Type B pancreatic cell (in vitro differentiated cells): ENCODE data around the gene UBE2E1. TPM values are rescaled to one million over a fixed set of nuclear protein-coding genes. Genes with fewer than 3 reads are reported as not detected.
"Not testable (repeated sequence)": the region's sequence is repeated elsewhere in the genome, so short reads cannot be mapped to it uniquely, and the experiment has no call there.

ENCODE experiments used
- DNase-seq: peaks from one replicate; pipeline ENCODE4 v3.0.0; 2021; ENCODE audit warnings: mixed read lengths; ENCODE audit not compliant: unreplicated experiment; ENCODE audit errors: extremely low spot score
- H3K27ac Mint-ChIP-seq: 2 replicates; pipeline ENCODE4 v1.8.0; 2021; ENCODE audit warnings: mild to moderate bottlenecking, mixed read lengths
- H3K27me3 Mint-ChIP-seq: 2 replicates; pipeline ENCODE4 v1.8.0; 2021; ENCODE audit warnings: mixed read lengths
- H3K36me3 Mint-ChIP-seq: 2 replicates; pipeline ENCODE4 v1.8.0; 2021; ENCODE audit warnings: mixed read lengths
- H3K4me1 Mint-ChIP-seq: one replicate; pipeline ENCODE4 v1.8.0; 2021; ENCODE audit warnings: mixed read lengths; ENCODE audit not compliant: unreplicated experiment
- H3K4me3 Mint-ChIP-seq: 2 replicates; pipeline ENCODE4 v1.8.0; 2021; ENCODE audit warnings: mild to moderate bottlenecking, mixed read lengths
- H3K9me3 Mint-ChIP-seq: 2 replicates; pipeline ENCODE4 v1.8.0; 2021; ENCODE audit warnings: mixed read lengths
- total RNA-seq: library from RNA; stranded (reverse); gene quantifications from 2 replicates; pipeline ENCODE4 v1.2.1, GENCODE V29; 2021; ENCODE audit warnings: low replicate concordance
- TF ChIP-seq, protein P1 (sequence below): fragments of 200-600 bp; sonication (generic); conservative IDR thresholded peaks from 2 replicates; pipeline ENCODE4 v1.5.0; 2021; ENCODE audit warnings: antibody characterized with exemption, mild to moderate bottlenecking

Gene UBE2E1
- total RNA-seq, 1 donor from 2014 or later, result 110 TPM

- Mint-ChIP-seq H3K4me3 (peak overlapping the region; percentile 53), H3K4me1 (peaks cover 64% of the 10 kb centered on the region), H3K9me3 (no peaks in the 10 kb centered on the region)
Measured at GRCh38 chr3:23865595-23866396, 60.0 kb downstream of the UBE2E1 start.

DNA sequence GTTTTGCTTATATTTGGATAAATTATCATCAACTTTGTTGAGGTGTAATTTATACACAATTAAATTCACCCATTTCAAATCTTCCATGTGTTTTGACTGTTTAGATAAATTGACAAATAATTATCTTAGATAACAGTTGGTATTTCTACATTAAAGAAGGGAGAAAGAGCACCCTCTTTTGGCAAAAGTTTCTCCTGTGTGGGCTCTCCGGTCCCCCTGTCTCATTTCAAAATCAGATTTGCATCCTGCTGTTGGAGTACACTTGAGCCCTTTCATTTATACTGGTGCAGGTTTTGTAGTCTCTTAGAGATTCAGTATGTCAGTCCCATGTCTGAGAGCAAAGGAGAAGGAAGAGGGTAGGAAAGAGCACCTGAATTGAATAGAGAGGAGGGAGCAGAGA, 61.6 kb downstream of the UBE2E1 start:
- Mint-ChIP-seq H3K27ac (no peak overlapping the region), H3K4me3 (no peak overlapping the region), H3K4me1 (peaks cover 56% of the 10 kb centered on the region), H3K36me3 (peaks cover 15% of the 10 kb centered on the region), H3K9me3 (no peaks in the 10 kb centered on the region), H3K27me3 (no peaks in the 10 kb centered on the region)
- DNase-seq, result no peak
- TF ChIP-seq, protein P1, sequence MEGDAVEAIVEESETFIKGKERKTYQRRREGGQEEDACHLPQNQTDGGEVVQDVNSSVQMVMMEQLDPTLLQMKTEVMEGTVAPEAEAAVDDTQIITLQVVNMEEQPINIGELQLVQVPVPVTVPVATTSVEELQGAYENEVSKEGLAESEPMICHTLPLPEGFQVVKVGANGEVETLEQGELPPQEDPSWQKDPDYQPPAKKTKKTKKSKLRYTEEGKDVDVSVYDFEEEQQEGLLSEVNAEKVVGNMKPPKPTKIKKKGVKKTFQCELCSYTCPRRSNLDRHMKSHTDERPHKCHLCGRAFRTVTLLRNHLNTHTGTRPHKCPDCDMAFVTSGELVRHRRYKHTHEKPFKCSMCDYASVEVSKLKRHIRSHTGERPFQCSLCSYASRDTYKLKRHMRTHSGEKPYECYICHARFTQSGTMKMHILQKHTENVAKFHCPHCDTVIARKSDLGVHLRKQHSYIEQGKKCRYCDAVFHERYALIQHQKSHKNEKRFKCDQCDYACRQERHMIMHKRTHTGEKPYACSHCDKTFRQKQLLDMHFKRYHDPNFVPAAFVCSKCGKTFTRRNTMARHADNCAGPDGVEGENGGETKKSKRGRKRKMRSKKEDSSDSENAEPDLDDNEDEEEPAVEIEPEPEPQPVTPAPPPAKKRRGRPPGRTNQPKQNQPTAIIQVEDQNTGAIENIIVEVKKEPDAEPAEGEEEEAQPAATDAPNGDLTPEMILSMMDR, result no peak

More at GRCh38 chr3:23865595-23866396, 60.0 kb downstream of the UBE2E1 start:
- peak overlapping the region; percentile 63 for H3K27ac Mint-ChIP-seq
- TF ChIP-seq, protein P1, result no peak
- DNase-seq, result no peak
- peaks cover 23% of the 10 kb centered on the region for H3K36me3 Mint-ChIP-seq
- no peaks in the 10 kb centered on the region for H3K27me3 Mint-ChIP-seq

- no peaks in the 10 kb centered on the region for H3K9me3 Mint-ChIP-seq
- no peaks in the 10 kb centered on the region for H3K27me3 Mint-ChIP-seq
- no peak overlapping the region for H3K27ac Mint-ChIP-seq
- no peak for DNase-seq
- peaks cover 55% of the 10 kb centered on the region for H3K4me1 Mint-ChIP-seq
- TF ChIP-seq, protein P1, result no peak
- H3K4me3 Mint-ChIP-seq, result no peak overlapping the region
- peaks cover 13% of the 10 kb centered on the region for H3K36me3 Mint-ChIP-seq
Measured at GRCh38 chr3:23867838-23868237, 62.1 kb downstream of the UBE2E1 start.

- TF ChIP-seq, protein P1, result no peak
- H3K4me1 Mint-ChIP-seq, result peaks cover 49% of the 10 kb centered on the region
- H3K4me3 Mint-ChIP-seq, result no peak overlapping the region
- H3K27me3 Mint-ChIP-seq, result no peaks in the 10 kb centered on the region
- peaks cover 3% of the 10 kb centered on the region for H3K36me3 Mint-ChIP-seq
- H3K9me3 Mint-ChIP-seq, result no peaks in the 10 kb centered on the region
- no peak overlapping the region for H3K27ac Mint-ChIP-seq
- no peak for DNase-seq
Measured at GRCh38 chr3:23869977-23870662, 64.4 kb downstream of the UBE2E1 start.

DNA sequence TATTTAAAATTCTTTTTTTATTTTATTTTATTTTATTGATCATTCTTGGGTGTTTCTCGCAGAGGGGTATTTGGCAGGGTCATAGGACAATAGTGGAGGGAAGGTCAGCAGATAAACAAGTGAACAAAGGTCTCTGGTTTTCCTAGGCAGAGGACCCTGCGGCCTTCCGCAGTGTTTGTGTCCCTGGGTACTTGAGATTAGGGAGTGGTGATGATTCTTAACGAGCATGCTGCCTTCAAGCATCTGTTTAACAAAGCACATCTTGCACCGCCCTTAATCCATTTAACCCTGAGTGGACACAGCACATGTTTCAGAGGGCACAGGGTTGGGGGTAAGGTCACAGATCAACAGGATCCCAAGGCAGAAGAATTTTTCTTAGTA, 64.9 kb downstream of the UBE2E1 start:
- not testable (repeated sequence) for H3K27ac Mint-ChIP-seq, H3K27me3 Mint-ChIP-seq, H3K9me3 Mint-ChIP-seq, H3K4me3 Mint-ChIP-seq, H3K36me3 Mint-ChIP-seq, DNase-seq
- H3K4me1 Mint-ChIP-seq, result peaks cover 44% of the 10 kb centered on the region

GRCh38 chr3:23871361-23871760, 65.6 kb downstream of the UBE2E1 start:
- not testable (repeated sequence) for H3K27me3 Mint-ChIP-seq, DNase-seq, H3K27ac Mint-ChIP-seq, H3K4me3 Mint-ChIP-seq, H3K9me3 Mint-ChIP-seq, H3K36me3 Mint-ChIP-seq
- H3K4me1 Mint-ChIP-seq, result peaks cover 43% of the 10 kb centered on the region
